HepG2 (cell line): Measurements from ENCODE around the gene DGCR8. TPM values are rescaled to one million over a fixed set of nuclear protein-coding genes. Genes with fewer than 3 reads are reported as not detected.

Experiments
- ETV5 ChIP-seq: IDR thresholded peaks from 2 replicates; pipeline ENCODE4 v1.6.1; 2018; ENCODE audit warnings: missing biosample characterization, missing genetic modification reagents, inconsistent platforms, borderline replicate concordance
- IRF2 ChIP-seq: IDR thresholded peaks from 2 replicates; pipeline ENCODE4 v1.6.1; 2018; ENCODE audit warnings: missing genetic modification reagents, missing compliant biosample characterization
- KDM4B ChIP-seq: sonication (generic); formaldehyde crosslinking; IDR thresholded peaks from 2 replicates; pipeline ENCODE4 v1.4.0; 2020; ENCODE audit warnings: missing genetic modification reagents
- KIAA2018 ChIP-seq: sonication (generic); formaldehyde crosslinking; IDR thresholded peaks from 2 replicates; pipeline ENCODE4 v1.5.0; 2020; ENCODE audit warnings: mild to moderate bottlenecking, missing genetic modification reagents, borderline replicate concordance
- TRAFD1 ChIP-seq: sonication (generic); formaldehyde crosslinking; IDR thresholded peaks from 2 replicates; pipeline ENCODE4 v1.5.1; 2020; ENCODE audit warnings: missing genetic modification reagents, mild to moderate bottlenecking, borderline replicate concordance
- ZNF530 ChIP-seq: sonication (generic); formaldehyde crosslinking; IDR thresholded peaks from 2 replicates; pipeline ENCODE4 v1.5.0; 2020; ENCODE audit warnings: low read depth, mild to moderate bottlenecking, missing genetic modification reagents
- ZXDC ChIP-seq: sonication (generic); formaldehyde crosslinking; IDR thresholded peaks from 2 replicates; pipeline ENCODE4 v1.5.0; 2020; ENCODE audit warnings: mild to moderate bottlenecking, missing genetic modification reagents
- polyA plus RNA-seq, 8 experiments: library from polyadenylated mRNA; depleted of rRNA in 3 of 8; stranded (reverse) in 7 of 8; unstranded in 1 of 8; fragments of >200 nt; fragmentation: Illumina TruSeq in 4 of 8; extraction: Trizol in 4 of 8; gene quantifications; 2 replicates each; pipeline versions ENCODE4 v1.2.1 to v1.2.3, GENCODE V29; 2011 to 2016; ENCODE audit warnings: low read depth in 4 of 8, missing spikeins in 1 of 8, mixed read lengths in 1 of 8; ENCODE audit not compliant: insufficient read depth in 1 of 8
- total RNA-seq, 5 experiments: library from RNA; depleted of rRNA; stranded (reverse); fragments of >200 nt; fragmentation: Illumina TruSeq; extraction: Trizol; gene quantifications; 2 replicates each; pipeline ENCODE4 v1.2.3, GENCODE V29; 2016; ENCODE audit warnings: low read depth in 1 of 5

The DGCR8 gene
- total and polyA plus RNA-seq, 2 of the 13 experiments (the other 11 are each of a cell fraction or from before 2014, with no cell fraction given) = 10.2 to 23.2 TPM

- TF ChIP-seq TRAFD1 = no peak
- TF ChIP-seq ZXDC = no peak
- no peak for TF ChIP-seq ETV5 (CRISPR knock-in tag)
- no peak for TF ChIP-seq KDM4B (CRISPR knock-in tag)
- TF ChIP-seq IRF2 (CRISPR knock-in tag) = no peak
- TF ChIP-seq KIAA2018 (CRISPR knock-in tag) = no peak
- TF ChIP-seq ZNF530 (CRISPR knock-in tag) = no peak
These were observed 46.4 kb downstream of the DGCR8 start (continued) for GRCh38 chr22:20126284-20127029.
